A673 (cell line): Measurements from ENCODE around the gene CD74. TPM values are rescaled to one million over a fixed set of nuclear protein-coding genes. Genes with fewer than 3 reads are reported as not detected.

Experiments
- Bru-seq: library from RNA; stranded (reverse); fragments of 400-500 nt; gene quantifications from one replicate; lab custom pipeline; 2021; lab: Mats Ljungman, UMichigan
- BruChase-seq, 2 experiments: library from RNA; stranded (reverse); fragments of 400-500 nt; gene quantifications; one replicate each; lab custom pipeline; 2021; lab: Mats Ljungman, UMichigan
- BruUV-seq: library from RNA; stranded (reverse); fragments of 400-500 nt; replicated peaks from 2 replicates; lab custom pipeline; 2021; lab: Mats Ljungman, UMichigan
- CTCF ChIA-PET: fragments of 300-600 bp; sonication (Branson Sonifier 250); formaldehyde crosslinking; loops from one replicate; lab custom pipeline; 2022; ENCODE audit warnings: antibody characterized with exemption; lab: Charles Lee
- POLR2A ChIA-PET: fragments of 300-600 bp; sonication (Branson Sonifier 250); formaldehyde crosslinking; loops from one replicate; lab custom pipeline; 2022; ENCODE audit warnings: antibody characterized with exemption; ENCODE audit not compliant: low non-redundant PET; lab: Charles Lee
- DNase-seq: peaks from one replicate; pipeline ENCODE4 v3.0.0-alpha.2; 2015; ENCODE audit warnings: low spot score
- H3K27ac ChIP-seq: fragments of 200-600 bp; sonication (generic); 2 replicates; pipeline ENCODE4 v1.5.1; 2016; ENCODE audit warnings: mixed run types, low read depth, mild to moderate bottlenecking, mixed read lengths, antibody characterized with exemption, low read length; ENCODE audit not compliant: poor library complexity, severe bottlenecking
- H3K27me3 ChIP-seq: fragments of 200-600 bp; sonication (generic); replicated peaks from 2 replicates; pipeline ENCODE4 v1.6.1; 2017; ENCODE audit warnings: mixed run types, low read depth, mild to moderate bottlenecking, mixed read lengths, antibody characterized with exemption, low read length; ENCODE audit not compliant: insufficient read depth, poor library complexity
- H3K36me3 ChIP-seq: fragments of 200-600 bp; sonication (generic); 2 replicates; pipeline ENCODE4 v1.6.1; 2016; ENCODE audit warnings: mixed run types, mild to moderate bottlenecking, mixed read lengths, antibody characterized with exemption, low read length; ENCODE audit not compliant: insufficient read depth, poor library complexity, severe bottlenecking
- H3K4me1 ChIP-seq: fragments of 200-600 bp; sonication (generic); 2 replicates; pipeline ENCODE4 v1.6.1; 2017; ENCODE audit warnings: mixed run types, mild to moderate bottlenecking, mixed read lengths, antibody characterized with exemption, low read length; ENCODE audit not compliant: insufficient read depth, poor library complexity, severe bottlenecking
- H3K4me3 ChIP-seq: fragments of 200-600 bp; sonication (generic); 2 replicates; pipeline ENCODE4 v1.5.1; 2016; ENCODE audit warnings: low read depth, mixed run types, mild to moderate bottlenecking, mixed read lengths, low read length; ENCODE audit not compliant: poor library complexity, severe bottlenecking
- H3K9me3 ChIP-seq: fragments of 200-600 bp; sonication (generic); 2 replicates; pipeline ENCODE4 v1.6.1; 2016; ENCODE audit warnings: mixed run types, low read depth, mild to moderate bottlenecking, mixed read lengths, antibody characterized with exemption, low read length; ENCODE audit not compliant: poor library complexity, severe bottlenecking
- EZH2 ChIP-seq: fragments of 200-600 bp; sonication (generic); IDR thresholded peaks from 2 replicates; pipeline ENCODE4 v1.6.1; 2017; ENCODE audit warnings: borderline replicate concordance, low read depth, mild to moderate bottlenecking, mixed read lengths, antibody characterized with exemption, low read length; ENCODE audit not compliant: poor library complexity, severe bottlenecking
- intact Hi-C: fragments of 100-400 bp; cut with micrococcal nuclease; formaldehyde crosslinking; loops from one replicate; pipeline ENCODE4 v1.10.0; 2022; ENCODE audit not compliant: unreplicated experiment
- long read RNA-seq: library from polyadenylated mRNA; stranded (forward); transcript quantifications from one replicate; pipeline ENCODE4 v2.0.0, GENCODE V29; 2022
- total RNA-seq: library from RNA; stranded (reverse); gene quantifications from 2 replicates; pipeline ENCODE4 v1.2.3, GENCODE V29; 2021
- TF ChIP-seq, protein P1 (sequence below): fragments of 300-800, 200-600 bp; sonication (generic); conservative IDR thresholded peaks from 2 replicates; pipeline ENCODE4 v1.5.1; 2017; ENCODE audit warnings: low read depth, mild to moderate bottlenecking, antibody characterized with exemption, low read length, moderate library complexity, mixed read lengths

Gene CD74
- not detected in 2 replicates for total RNA-seq
- Bru-seq, nascent RNA: not detected
- not detected for BruChase-seq, experiment 1, labeled RNA remaining after a 2-hour chase
- BruChase-seq, experiment 2, labeled RNA remaining after a 6-hour chase: percentile 7 among the genes with signal in this experiment
- long read RNA-seq: 0 reads

DNA sequence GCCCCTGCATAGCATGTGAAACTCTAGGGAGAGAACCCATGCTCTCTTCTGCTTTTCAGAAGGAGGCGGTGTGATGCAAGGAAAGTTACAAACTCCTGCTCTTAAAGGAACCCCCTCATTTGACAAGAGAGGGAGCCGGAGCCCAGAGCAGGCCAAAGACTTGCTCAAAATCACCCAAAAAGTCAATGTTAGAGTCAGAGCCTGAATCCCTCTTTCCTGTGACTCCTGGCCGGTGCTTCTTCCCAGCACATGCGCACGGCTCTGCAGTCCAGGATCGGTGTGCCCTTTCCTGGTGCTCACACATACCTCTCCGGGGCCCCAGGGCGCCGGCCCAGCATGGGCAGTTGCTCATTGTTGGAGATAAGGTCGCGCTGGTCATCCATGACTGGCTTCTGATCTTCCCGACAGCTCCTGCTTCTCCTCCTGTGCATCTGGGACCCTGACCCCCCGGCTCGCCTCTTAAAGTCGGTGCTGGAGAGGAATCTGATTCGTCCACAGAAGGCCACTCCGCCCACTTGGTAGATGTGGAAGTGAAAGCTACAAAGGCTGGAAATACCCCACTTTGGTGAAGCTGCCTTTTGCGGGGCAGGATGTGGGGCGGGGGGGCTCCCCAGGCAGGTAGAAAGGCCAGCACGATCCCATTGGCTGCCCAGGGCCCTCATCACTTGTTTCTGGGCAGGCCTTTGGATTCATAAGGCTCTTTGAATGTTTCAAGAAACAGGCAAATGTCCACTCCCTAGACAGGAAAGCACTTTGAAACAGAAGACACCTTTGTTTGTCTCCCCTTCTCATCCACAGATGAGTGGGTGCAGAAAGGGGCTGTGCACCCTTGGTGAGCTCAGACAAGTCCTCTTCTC is at the start of gene CD74:
CD74 (minus strand) TSS at position 592 of the 857 bp plus-strand sequence; CDS start at position 431, 161 bp downstream.
- no TSS peak for BruUV-seq
- intact Hi-C loops: no loop called here
- TF ChIP-seq EZH2: no peak
- TF ChIP-seq, protein P1, sequence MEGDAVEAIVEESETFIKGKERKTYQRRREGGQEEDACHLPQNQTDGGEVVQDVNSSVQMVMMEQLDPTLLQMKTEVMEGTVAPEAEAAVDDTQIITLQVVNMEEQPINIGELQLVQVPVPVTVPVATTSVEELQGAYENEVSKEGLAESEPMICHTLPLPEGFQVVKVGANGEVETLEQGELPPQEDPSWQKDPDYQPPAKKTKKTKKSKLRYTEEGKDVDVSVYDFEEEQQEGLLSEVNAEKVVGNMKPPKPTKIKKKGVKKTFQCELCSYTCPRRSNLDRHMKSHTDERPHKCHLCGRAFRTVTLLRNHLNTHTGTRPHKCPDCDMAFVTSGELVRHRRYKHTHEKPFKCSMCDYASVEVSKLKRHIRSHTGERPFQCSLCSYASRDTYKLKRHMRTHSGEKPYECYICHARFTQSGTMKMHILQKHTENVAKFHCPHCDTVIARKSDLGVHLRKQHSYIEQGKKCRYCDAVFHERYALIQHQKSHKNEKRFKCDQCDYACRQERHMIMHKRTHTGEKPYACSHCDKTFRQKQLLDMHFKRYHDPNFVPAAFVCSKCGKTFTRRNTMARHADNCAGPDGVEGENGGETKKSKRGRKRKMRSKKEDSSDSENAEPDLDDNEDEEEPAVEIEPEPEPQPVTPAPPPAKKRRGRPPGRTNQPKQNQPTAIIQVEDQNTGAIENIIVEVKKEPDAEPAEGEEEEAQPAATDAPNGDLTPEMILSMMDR: no peak
- DNase-seq: no peak
- H3K4me3 ChIP-seq: no peak within 1 kb of the TSS
- H3K27ac ChIP-seq: no peak within 1 kb of the TSS
- H3K27me3 ChIP-seq: no peaks in the 10 kb centered on the region
- H3K4me1 ChIP-seq: peaks cover 8% of the 10 kb centered on the region
- CTCF ChIA-PET: no interaction called here
- no peaks in the 10 kb centered on the region for H3K9me3 ChIP-seq
- POLR2A ChIA-PET: no interaction called here
- H3K36me3 ChIP-seq: no peaks in the 10 kb centered on the region

DNA sequence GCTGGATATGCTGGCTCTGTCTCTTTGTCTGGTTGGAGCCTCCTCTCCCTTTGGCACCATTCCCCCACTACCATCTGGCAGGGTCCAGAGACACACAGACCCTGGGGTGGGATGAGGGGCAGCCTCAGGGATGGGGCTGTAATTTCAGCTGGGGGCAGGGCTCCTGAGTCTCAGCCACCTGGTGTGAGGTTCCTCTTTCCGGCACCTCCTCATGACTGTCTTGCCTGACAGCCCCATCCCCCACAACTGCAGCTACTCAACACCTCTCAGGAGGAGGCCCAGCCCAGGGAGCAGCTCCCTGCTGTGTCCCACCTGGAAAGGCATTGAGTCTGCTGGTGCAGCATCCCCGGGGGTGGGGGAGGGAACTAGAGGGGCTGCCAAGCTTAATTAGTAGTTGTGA is 48.5 kb upstream of the CD74 start:
- H3K9me3 ChIP-seq: no peaks in the 10 kb centered on the region
- H3K4me3 ChIP-seq: no peak overlapping the region
- no peaks in the 10 kb centered on the region for H3K27me3 ChIP-seq
- ChIA-PET CTCF (interaction anchor here (0.5 to 1.0 kb wide), 2 partner anchors 23 to 85 kb away, joined by 4 read pairs; no protein-coding TSS in a partner anchor), POLR2A (interaction anchor here (0.7 kb wide), 1 partner anchor 69 kb away, joined by 4 read pairs; no protein-coding TSS in a partner anchor)
- no TSS peak for BruUV-seq
- no peaks in the 10 kb centered on the region for H3K4me1 ChIP-seq
- intact Hi-C loops: no loop called here
- H3K36me3 ChIP-seq: no peaks in the 10 kb centered on the region
- H3K27ac ChIP-seq: no peak overlapping the region
- TF ChIP-seq, protein P1: no peak
- no peak for TF ChIP-seq EZH2
- DNase-seq: no peak

DNA sequence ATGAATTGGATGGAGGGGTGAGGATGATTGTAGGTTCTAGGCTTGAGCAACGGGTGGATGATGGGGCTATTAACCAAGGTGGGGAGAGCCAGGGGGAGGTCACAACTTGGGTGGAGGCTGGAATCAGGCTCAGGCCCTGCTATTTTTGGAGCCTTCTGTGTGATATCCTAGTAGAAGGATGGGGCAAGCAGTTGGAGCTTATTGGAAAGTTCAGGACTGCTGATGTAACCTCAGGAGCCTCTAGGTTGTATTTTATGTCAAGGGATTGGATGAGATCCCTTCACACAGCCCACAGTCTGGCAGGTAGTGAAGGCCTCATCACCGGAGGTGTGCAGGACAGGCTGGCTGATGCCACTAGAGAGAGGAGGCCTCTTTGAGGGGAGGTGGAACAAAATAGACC is 48.1 kb upstream of the CD74 start:
- no peaks in the 10 kb centered on the region for H3K27me3 ChIP-seq
- H3K9me3 ChIP-seq: no peaks in the 10 kb centered on the region
- no peak overlapping the region for H3K27ac ChIP-seq
- CTCF ChIA-PET: interaction anchor here (1.0 to 1.1 kb wide), 2 partner anchors 85 to 655 kb away, joined by 3 to 4 read pairs; no protein-coding TSS in a partner anchor
- BruUV-seq: no TSS peak
- no peak for DNase-seq
- no peak overlapping the region for H3K4me3 ChIP-seq
- intact Hi-C loops: no loop called here
- no peaks in the 10 kb centered on the region for H3K4me1 ChIP-seq
- POLR2A ChIA-PET: interaction anchor here (0.6 to 0.7 kb wide), 2 partner anchors 16 to 69 kb away, joined by 3 to 4 read pairs; no protein-coding TSS in a partner anchor
- no peak for TF ChIP-seq EZH2
- TF ChIP-seq, protein P1: no peak
- H3K36me3 ChIP-seq: no peaks in the 10 kb centered on the region
